K562 (cell line): ENCODE results near the gene SIGLEC7. TPM values are rescaled to one million over a fixed set of nuclear protein-coding genes. Genes with fewer than 3 reads are reported as not detected.

Experiments
- ARID1B ChIP-seq: fragments of 450-650 bp; IDR thresholded peaks from 2 replicates; pipeline ENCODE4 v1.6.1; 2016; ENCODE audit warnings: antibody characterized with exemption, mild to moderate bottlenecking, inconsistent platforms
- BHLHE40 ChIP-seq: IDR thresholded peaks from 2 replicates; pipeline ENCODE4 v1.6.1; 2011; ENCODE audit warnings: low read length, improper control_type of control experiment
- EP300 ChIP-seq: IDR thresholded peaks from 2 replicates; pipeline ENCODE4 v1.6.1; 2012; ENCODE audit warnings: low read length, improper control_type of control experiment
- FOSL1 ChIP-seq: fragments of 200-800 bp; sonication (Bioruptor generic); conservative IDR thresholded peaks from 2 replicates; pipeline ENCODE4 v1.6.1; 2016; ENCODE audit warnings: missing genetic modification characterization, missing compliant biosample characterization
- GABPB1 ChIP-seq: sonication (generic); formaldehyde crosslinking; IDR thresholded peaks from 2 replicates; pipeline ENCODE4 v1.8.0; 2022; ENCODE audit warnings: mild to moderate bottlenecking, missing genetic modification reagents
- KDM4B ChIP-seq, 2 experiments: fragments of 450-650 bp in 1 of 2; sonication (generic) in 1 of 2; IDR thresholded peaks; 2 replicates each; pipeline ENCODE4 v1.6.1; 2016 to 2017; ENCODE audit warnings: borderline replicate concordance in 2 of 2, antibody characterized with exemption in 1 of 2, low read depth in 1 of 2, mild to moderate bottlenecking in 1 of 2
- LEF1 ChIP-seq: fragments of 450-650 bp; IDR thresholded peaks from 2 replicates; pipeline ENCODE4 v1.6.1; 2016; ENCODE audit warnings: mild to moderate bottlenecking
- MAZ ChIP-seq, 2 experiments: fragments of 450-650 bp in 1 of 2; sonication (generic) in 1 of 2; formaldehyde crosslinking; IDR thresholded peaks in 1 of 2; conservative IDR thresholded peaks in 1 of 2; 2 replicates each; pipeline versions ENCODE4 v1.4.0 to v1.5.0; 2020; ENCODE audit warnings: mild to moderate bottlenecking in 1 of 2, missing genetic modification reagents in 1 of 2
- MBD2 ChIP-seq: sonication (generic); IDR thresholded peaks from 2 replicates; pipeline ENCODE4 v1.6.1; 2016; ENCODE audit warnings: low read depth, borderline replicate concordance
- MEF2A ChIP-seq: IDR thresholded peaks from 2 replicates; pipeline ENCODE4 v1.6.1; 2011; ENCODE audit warnings: low read depth, mild to moderate bottlenecking, low read length, moderate library complexity; ENCODE audit not compliant: control insufficient read depth
- NEUROD1 ChIP-seq: fragments of 150-350 bp; IDR thresholded peaks from 2 replicates; pipeline ENCODE4 v1.6.1; 2014; ENCODE audit warnings: borderline replicate concordance, low read length, low read depth; ENCODE audit not compliant: partially characterized antibody
- NFIX ChIP-seq: fragments of 250-450 bp; sonication (Bioruptor Pico); IDR thresholded peaks from 2 replicates; pipeline ENCODE4 v1.4.0; 2020; ENCODE audit warnings: low read depth, mild to moderate bottlenecking, moderate library complexity
- NRF1 ChIP-seq, 2 experiments: fragments of 450-650 bp; IDR thresholded peaks in 1 of 2; conservative IDR thresholded peaks in 1 of 2; 2 replicates each; pipeline ENCODE4 v1.6.1; 2014; ENCODE audit warnings: mild to moderate bottlenecking in 2 of 2
- PML ChIP-seq: IDR thresholded peaks from 2 replicates; pipeline ENCODE4 v1.6.1; 2012; ENCODE audit warnings: low read length, inconsistent platforms
- POLR2H ChIP-seq: IDR thresholded peaks from 2 replicates; pipeline ENCODE4 v1.6.1; 2016; ENCODE audit warnings: missing genetic modification characterization, low read depth, mild to moderate bottlenecking, control low read depth, missing compliant biosample characterization, moderate library complexity
- PRDM10 ChIP-seq: fragments of 450-650 bp; IDR thresholded peaks from 2 replicates; pipeline ENCODE4 v1.6.1; 2018; ENCODE audit not compliant: partially characterized antibody
- SMAD4 ChIP-seq: fragments of 250-450 bp; sonication (Bioruptor Pico); conservative IDR thresholded peaks from 2 replicates; pipeline ENCODE4 v1.8.0; 2021; ENCODE audit warnings: inconsistent platforms, mild to moderate bottlenecking, moderate library complexity
- TFAP4 ChIP-seq: sonication (generic); formaldehyde crosslinking; IDR thresholded peaks from 2 replicates; pipeline ENCODE4 v1.8.0; 2022; ENCODE audit warnings: missing genetic modification reagents, mild to moderate bottlenecking, moderate library complexity, borderline replicate concordance
- ZNF512 ChIP-seq: IDR thresholded peaks from 2 replicates; pipeline ENCODE4 v1.6.1; 2016; ENCODE audit warnings: missing genetic modification characterization, missing compliant biosample characterization
- polyA plus RNA-seq, 8 experiments: library from polyadenylated mRNA; depleted of rRNA in 4 of 8; stranded (reverse) in 5 of 8; unstranded in 3 of 8; fragments of >200 nt; fragmentation: Nextera tagmentation in 2 of 8; fragmentation: Illumina TruSeq in 1 of 8; extraction: Ambion mirVana in 2 of 8; extraction: Trizol in 1 of 8; gene quantifications; 2 replicates each; pipeline versions ENCODE4 v1.2.1 to v1.2.3, GENCODE V29; 2011 to 2014; ENCODE audit warnings: inconsistent platforms in 1 of 8, missing spikeins in 1 of 8
- total RNA-seq, 7 experiments: library from RNA; depleted of rRNA in 6 of 7; stranded (reverse); fragments of >200 nt in 6 of 7; fragmentation: Illumina TruSeq in 2 of 7; extraction: Trizol in 2 of 7; gene quantifications; 2 replicates each; pipeline versions ENCODE4 v1.2.1 to v1.2.3, GENCODE V29; 2011 to 2021; ENCODE audit warnings: low replicate concordance in 1 of 7
- TF ChIP-seq, protein P1 (sequence below), 2 experiments: fragments of 450-650 bp in 1 of 2; sonication (generic) in 1 of 2; formaldehyde crosslinking; conservative IDR thresholded peaks; 2 replicates each; pipeline versions ENCODE4 v1.4.0 to v1.8.1; 2020 to 2022; ENCODE audit warnings: mild to moderate bottlenecking in 1 of 2, missing genetic modification reagents in 1 of 2
- TF ChIP-seq, protein P2 (sequence below): fragments of 250-450 bp; sonication (Bioruptor Pico); IDR thresholded peaks from 2 replicates; pipeline ENCODE4 v1.8.0; 2022; ENCODE audit warnings: moderate library complexity, mild to moderate bottlenecking, inconsistent platforms

The SIGLEC7 gene
- total and polyA plus RNA-seq, 9 of the 15 experiments (the other 6 are each of a cell fraction or from before 2014, with no cell fraction given), result 0.10 to 0.12 TPM; not detected in 7

GRCh38 chr19:51127755-51128154 lies 14.3 kb upstream of the SIGLEC7 start (continued):
- TF ChIP-seq NFIX (CRISPR knock-in tag) (no peak), MAZ (CRISPR knock-in tag; conservative IDR thresholded peaks at IDR 0.05 in 1 of 2, IDR thresholded peaks at IDR 0.05 in 1 of 2) (peak in 1 of 2 experiments; percentile 58; a peak in 1 of 4 replicates), NRF1 (conservative IDR thresholded peaks at IDR 0.05 in 1 of 2, IDR thresholded peaks at IDR 0.05 in 1 of 2) (peak in 1 of 2 experiments; percentile 11; a peak in 1 of 4 replicates), GABPB1 (CRISPR knock-in tag) (no peak), TFAP4 (CRISPR knock-in tag) (no peak), ZNF512 (tag) (no peak), KDM4B (IDR thresholded peaks at IDR 0.05; ENCODE audit: borderline replicate concordance in 2 of 2, low read depth in 1 of 2) (no peak), POLR2H (tag) (no peak), ARID1B (peak; percentile 79), EP300 (peak; percentile 73; the same call in 1 of the 2 replicates), FOSL1 (tag) (peak; percentile 94), BHLHE40 (no peak), SMAD4 (CRISPR knock-in tag) (0 out of 2 replicates have a peak, but pooled peaks have one; percentile 25), NEUROD1 (peak; percentile 68), MBD2 (peak; percentile 41; the same call in 1 of the 2 replicates), LEF1 (peak; percentile 72; the same call in 1 of the 2 replicates), PML (no peak), MEF2A (peak; percentile 44; the same call in 1 of the 2 replicates), PRDM10 (peak; percentile 30)
- TF ChIP-seq, protein P1, sequence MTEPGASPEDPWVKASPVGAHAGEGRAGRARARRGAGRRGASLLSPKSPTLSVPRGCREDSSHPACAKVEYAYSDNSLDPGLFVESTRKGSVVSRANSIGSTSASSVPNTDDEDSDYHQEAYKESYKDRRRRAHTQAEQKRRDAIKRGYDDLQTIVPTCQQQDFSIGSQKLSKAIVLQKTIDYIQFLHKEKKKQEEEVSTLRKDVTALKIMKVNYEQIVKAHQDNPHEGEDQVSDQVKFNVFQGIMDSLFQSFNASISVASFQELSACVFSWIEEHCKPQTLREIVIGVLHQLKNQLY (CRISPR knock-in tag; conservative IDR thresholded peaks at IDR 0.05), result no peak
- TF ChIP-seq, protein P2, sequence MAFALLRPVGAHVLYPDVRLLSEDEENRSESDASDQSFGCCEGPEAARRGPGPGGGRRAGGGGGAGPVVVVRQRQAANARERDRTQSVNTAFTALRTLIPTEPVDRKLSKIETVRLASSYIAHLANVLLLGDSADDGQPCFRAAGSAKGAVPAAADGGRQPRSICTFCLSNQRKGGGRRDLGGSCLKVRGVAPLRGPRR (CRISPR knock-in tag), result no peak
